ENCODE results near the gene MTMR12. TPM values are rescaled to one million over a fixed set of nuclear protein-coding genes. Genes with fewer than 3 reads are reported as not detected.

The MTMR12 gene
- total RNA-seq, 2 experiments from 2014 or later: 33.6 to 71.9 TPM

- intact Hi-C loops (cut with micrococcal nuclease; ENCODE audit: unreplicated experiment): no loop called here
- no TSS peak for BruUV-seq (replicated peaks)
Measured at GRCh38 chr5:32228816-32229215, 83.9 kb downstream of the MTMR12 start.

GRCh38 chr5:32225445-32225844 lies 87.3 kb downstream of the MTMR12 start:
- DNase-seq (ENCODE audit: low spot score): no peak
- Histone ChIP-seq H4K20me1 (ENCODE audit: insufficient read depth, low read length) (no peaks in the 10 kb centered on the region), H3K4me2 (ENCODE audit: low read length) (no peak overlapping the region), H3K4me1 (ENCODE audit: insufficient read depth, low read length, poor library complexity, severe bottlenecking) (no peaks in the 10 kb centered on the region), H3K9me3 (ENCODE audit: low read length) (no peaks in the 10 kb centered on the region), H3K36me3 (ENCODE audit: insufficient read depth, low read length) (peaks cover 40% of the 10 kb centered on the region), H3K79me2 (ENCODE audit: insufficient read depth, low read depth, low read length) (no peaks in the 10 kb centered on the region), H3K9me2 (ENCODE audit: insufficient read depth, low read length) (no peaks in the 10 kb centered on the region), H2AFZ (ENCODE audit: low read length) (no peak overlapping the region), H3K27ac (ENCODE audit: low read depth, low read length, poor library complexity, severe bottlenecking) (no peak overlapping the region), H3K4me3 (ENCODE audit: low read depth, low read length, poor library complexity, severe bottlenecking) (no peak overlapping the region)
- intact Hi-C loops (cut with micrococcal nuclease; ENCODE audit: unreplicated experiment): no loop called here
- ChIA-PET POLR2A (no interaction called here), CTCF (ENCODE audit: unreplicated experiment) (no interaction called here)
- BruUV-seq (replicated peaks): no TSS peak
- TF ChIP-seq EZH2phosphoT487 (IDR thresholded peaks at IDR 0.05; ENCODE audit: borderline replicate concordance, low read depth, low read length) (no peak), CTCF (conservative IDR thresholded peaks at IDR 0.05; ENCODE audit: low read length) (no peak)

More at GRCh38 chr5:32228816-32229215, 83.9 kb downstream of the MTMR12 start:
- Histone ChIP-seq H2AFZ (ENCODE audit: low read length) (no peak overlapping the region), H3K27ac (ENCODE audit: low read depth, low read length, poor library complexity, severe bottlenecking) (no peak overlapping the region), H4K20me1 (ENCODE audit: insufficient read depth, low read length) (no peaks in the 10 kb centered on the region), H3K36me3 (ENCODE audit: insufficient read depth, low read length) (peaks cover 72% of the 10 kb centered on the region), H3K4me1 (ENCODE audit: insufficient read depth, low read length, poor library complexity, severe bottlenecking) (no peaks in the 10 kb centered on the region), H3K9me3 (ENCODE audit: low read length) (no peaks in the 10 kb centered on the region), H3K4me2 (ENCODE audit: low read length) (no peak overlapping the region), H3K9me2 (ENCODE audit: insufficient read depth, low read length) (no peaks in the 10 kb centered on the region), H3K4me3 (ENCODE audit: low read depth, low read length, poor library complexity, severe bottlenecking) (no peak overlapping the region), H3K79me2 (ENCODE audit: insufficient read depth, low read depth, low read length) (no peaks in the 10 kb centered on the region)
- TF ChIP-seq EZH2phosphoT487 (IDR thresholded peaks at IDR 0.05; ENCODE audit: borderline replicate concordance, low read depth, low read length): no peak
- no peak for TF ChIP-seq CTCF (conservative IDR thresholded peaks at IDR 0.05; ENCODE audit: low read length)
- no peak for DNase-seq (ENCODE audit: low spot score)
- ChIA-PET POLR2A (no interaction called here), CTCF (ENCODE audit: unreplicated experiment) (no interaction called here)

- no peaks in the 10 kb centered on the region for H4K20me1 ChIP-seq (ENCODE audit: insufficient read depth, low read length)
- no TSS peak for BruUV-seq (replicated peaks)
- no peak for TF ChIP-seq EZH2phosphoT487 (IDR thresholded peaks at IDR 0.05; ENCODE audit: borderline replicate concordance, low read depth, low read length)
- TF ChIP-seq CTCF (conservative IDR thresholded peaks at IDR 0.05; ENCODE audit: low read length): no peak
- ChIA-PET CTCF (ENCODE audit: unreplicated experiment) (no interaction called here), POLR2A (interaction anchor here (0.5 kb wide), 1 partner anchor 291 kb away, joined by 4 read pairs; no protein-coding TSS in a partner anchor)
- no peaks in the 10 kb centered on the region for H3K9me3 ChIP-seq (ENCODE audit: low read length)
- no peaks in the 10 kb centered on the region for H3K4me1 ChIP-seq (ENCODE audit: insufficient read depth, low read length, poor library complexity, severe bottlenecking)
- H2AFZ ChIP-seq (ENCODE audit: low read length): no peak overlapping the region
- intact Hi-C loops (cut with micrococcal nuclease; ENCODE audit: unreplicated experiment): no loop called here
- H3K36me3 ChIP-seq (ENCODE audit: insufficient read depth, low read length): peaks cover 26% of the 10 kb centered on the region
- no peak overlapping the region for H3K27ac ChIP-seq (ENCODE audit: low read depth, low read length, poor library complexity, severe bottlenecking)
- H3K79me2 ChIP-seq (ENCODE audit: insufficient read depth, low read depth, low read length): no peaks in the 10 kb centered on the region
- no peak for DNase-seq (ENCODE audit: low spot score)
- no peak overlapping the region for H3K4me2 ChIP-seq (ENCODE audit: low read length)
- H3K9me2 ChIP-seq (ENCODE audit: insufficient read depth, low read length): no peaks in the 10 kb centered on the region
- H3K4me3 ChIP-seq (ENCODE audit: low read depth, low read length, poor library complexity, severe bottlenecking): no peak overlapping the region
Measured at GRCh38 chr5:32223972-32224609, 88.6 kb downstream of the MTMR12 start.
